Right atrium auricular region (tissue), 2 donors: ENCODE results near the gene SND1. TPM values are rescaled to one million over a fixed set of nuclear protein-coding genes. Genes with fewer than 3 reads are reported as not detected.
"Not testable (repeated sequence)": the region's sequence is repeated elsewhere in the genome, so short reads cannot be mapped to it uniquely, and the experiment has no call there.

Experiments used
- DNase-seq: peaks from one replicate; pipeline ENCODE4 v3.0.0-alpha.2; 2019; ENCODE audit warnings: low spot score
- H3K27ac ChIP-seq, 2 donors: fragments of 200-600 bp; sonication (generic); 1 replicate in 1 of 2; 2 replicates in 1 of 2; pipeline ENCODE4 v1.5.1; 2016 to 2019
- H3K27me3 ChIP-seq, 2 donors: fragments of 200-600 bp; sonication (generic); one replicate each; pipeline versions ENCODE4 v1.5.1 to v1.6.0; 2017 to 2019
- H3K36me3 ChIP-seq: fragments of 200-600 bp; sonication (generic); one replicate; pipeline ENCODE4 v1.5.1; 2016
- H3K4me1 ChIP-seq, 2 donors: fragments of 200-600 bp; sonication (generic); one replicate each; pipeline versions ENCODE4 v1.5.1 to v1.6.0; 2017 to 2019
- H3K4me3 ChIP-seq, 2 donors: fragments of 200-600 bp; sonication (generic); 1 replicate in 1 of 2; 2 replicates in 1 of 2; pipeline ENCODE4 v1.5.1; 2017 to 2019; ENCODE audit warnings: mild to moderate bottlenecking in 1 of 2, moderate library complexity in 1 of 2
- H3K9me3 ChIP-seq, 2 donors: fragments of 200-600 bp; sonication (generic); one replicate each; pipeline ENCODE4 v1.5.1; 2019
- total RNA-seq, 2 donors: library from RNA; depleted of rRNA; stranded (reverse); fragments of >200 nt; gene quantifications; one replicate each; pipeline ENCODE4 v1.1.0, GENCODE V29; 2016
- TF ChIP-seq, protein P1 (sequence below), 2 donors: fragments of 200-600 bp; sonication (generic); IDR thresholded peaks; one replicate each; pipeline ENCODE4 v1.5.1; 2019; ENCODE audit warnings: antibody characterized with exemption in 2 of 2

Gene SND1
- total RNA-seq, 2 donors from 2014 or later, result 69.4 to 77.6 TPM

DNA sequence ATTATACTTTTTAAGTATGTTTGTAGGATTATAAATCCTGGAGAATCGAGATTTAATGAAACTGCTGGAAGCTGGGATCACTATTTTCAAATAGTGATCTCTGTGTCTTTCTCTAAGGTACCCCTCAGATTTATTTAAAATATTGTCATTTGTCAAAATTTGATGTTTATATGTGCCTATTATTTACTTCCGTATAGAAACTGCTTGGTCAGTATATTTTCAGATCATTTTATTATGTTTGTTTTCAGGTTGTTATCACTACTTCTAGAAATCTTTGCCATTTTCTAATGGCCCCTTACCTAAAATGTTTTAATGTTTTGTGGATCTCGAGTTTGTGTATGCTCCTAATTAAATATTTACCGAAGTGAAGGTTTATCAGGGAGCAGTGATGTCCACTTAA, 183.7 kb downstream of the SND1 start:
- Histone ChIP-seq H3K9me3 (no peaks in the 10 kb centered on the region), H3K36me3 (no peaks in the 10 kb centered on the region), H3K4me1 (peaks cover 0 to 12% of the 10 kb centered on the region in 2 donors), H3K4me3 (no peak overlapping the region), H3K27ac (no peak overlapping the region), H3K27me3 (no peaks in the 10 kb centered on the region)
- TF ChIP-seq, protein P1, sequence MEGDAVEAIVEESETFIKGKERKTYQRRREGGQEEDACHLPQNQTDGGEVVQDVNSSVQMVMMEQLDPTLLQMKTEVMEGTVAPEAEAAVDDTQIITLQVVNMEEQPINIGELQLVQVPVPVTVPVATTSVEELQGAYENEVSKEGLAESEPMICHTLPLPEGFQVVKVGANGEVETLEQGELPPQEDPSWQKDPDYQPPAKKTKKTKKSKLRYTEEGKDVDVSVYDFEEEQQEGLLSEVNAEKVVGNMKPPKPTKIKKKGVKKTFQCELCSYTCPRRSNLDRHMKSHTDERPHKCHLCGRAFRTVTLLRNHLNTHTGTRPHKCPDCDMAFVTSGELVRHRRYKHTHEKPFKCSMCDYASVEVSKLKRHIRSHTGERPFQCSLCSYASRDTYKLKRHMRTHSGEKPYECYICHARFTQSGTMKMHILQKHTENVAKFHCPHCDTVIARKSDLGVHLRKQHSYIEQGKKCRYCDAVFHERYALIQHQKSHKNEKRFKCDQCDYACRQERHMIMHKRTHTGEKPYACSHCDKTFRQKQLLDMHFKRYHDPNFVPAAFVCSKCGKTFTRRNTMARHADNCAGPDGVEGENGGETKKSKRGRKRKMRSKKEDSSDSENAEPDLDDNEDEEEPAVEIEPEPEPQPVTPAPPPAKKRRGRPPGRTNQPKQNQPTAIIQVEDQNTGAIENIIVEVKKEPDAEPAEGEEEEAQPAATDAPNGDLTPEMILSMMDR (IDR thresholded peaks at IDR 0.05), result no peak
- no peak for DNase-seq

DNA sequence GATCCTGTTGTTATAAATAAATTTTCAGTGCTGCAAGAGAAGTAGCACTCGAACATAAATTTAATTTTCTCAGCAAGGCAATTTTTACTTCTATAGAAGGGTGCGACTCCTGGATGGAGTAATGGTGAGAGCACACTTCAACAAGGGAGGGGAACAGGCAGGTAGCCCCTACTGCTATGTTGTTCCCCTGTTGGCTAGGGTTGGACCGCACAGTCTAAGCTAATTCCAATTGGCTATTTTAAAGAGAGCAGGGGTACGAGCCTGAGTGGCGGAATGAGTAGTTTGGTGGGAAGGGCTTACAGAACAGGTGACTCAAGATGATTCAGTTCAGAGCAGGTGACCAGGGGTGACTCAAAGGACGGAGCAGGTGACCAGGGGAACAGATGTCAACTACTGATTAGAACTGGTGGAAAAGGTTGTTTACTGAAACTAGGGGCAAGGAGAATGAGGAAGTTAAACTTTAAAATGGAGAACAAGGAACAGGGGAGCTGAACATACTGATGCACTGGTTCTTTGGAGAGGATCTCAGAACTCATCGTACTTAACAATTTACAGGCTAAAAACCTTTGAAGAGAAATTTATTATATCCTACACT, 185.9 kb downstream of the SND1 start:
- not testable (repeated sequence) for H3K9me3 ChIP-seq, H3K27ac ChIP-seq, H3K36me3 ChIP-seq, H3K4me3 ChIP-seq, DNase-seq, H3K27me3 ChIP-seq
- H3K4me1 ChIP-seq, result peaks cover 0 to 10% of the 10 kb centered on the region in 2 donors

DNA sequence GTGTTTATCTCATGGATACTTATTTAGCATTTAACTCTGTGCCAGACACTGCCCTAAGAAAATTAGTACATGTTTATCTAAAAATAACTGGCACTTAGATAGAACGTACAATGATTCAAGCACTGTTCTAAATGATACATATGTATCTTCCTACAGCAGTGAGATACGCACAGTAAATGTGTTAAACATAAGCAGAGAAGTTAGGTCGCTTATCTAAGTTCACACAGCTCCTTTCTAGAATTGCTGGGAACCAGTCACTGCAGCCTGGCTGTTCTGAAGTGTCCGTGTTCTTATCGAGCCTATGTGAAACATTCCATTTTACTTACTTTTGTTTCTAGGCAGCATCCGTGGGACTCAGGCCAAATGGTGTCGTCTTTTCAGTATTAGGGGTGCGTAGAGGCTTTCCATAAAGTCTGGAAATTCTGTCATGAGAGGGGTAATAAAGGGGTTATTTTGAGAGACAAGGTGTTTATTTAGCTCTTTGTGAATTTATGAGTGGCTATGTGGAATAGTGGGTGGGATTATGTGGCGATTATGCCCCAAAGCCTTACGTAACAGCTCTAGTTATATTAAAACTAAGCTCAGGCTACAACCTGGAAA, 186.9 kb downstream of the SND1 start:
- Histone ChIP-seq H3K27me3 (no peaks in the 10 kb centered on the region), H3K4me3 (no peak overlapping the region), H3K27ac (no peak overlapping the region), H3K4me1 (peaks cover 0 to 14% of the 10 kb centered on the region in 2 donors), H3K36me3 (no peaks in the 10 kb centered on the region), H3K9me3 (no peaks in the 10 kb centered on the region)
- TF ChIP-seq, protein P1 (IDR thresholded peaks at IDR 0.05), result no peak
- DNase-seq, result no peak

DNA sequence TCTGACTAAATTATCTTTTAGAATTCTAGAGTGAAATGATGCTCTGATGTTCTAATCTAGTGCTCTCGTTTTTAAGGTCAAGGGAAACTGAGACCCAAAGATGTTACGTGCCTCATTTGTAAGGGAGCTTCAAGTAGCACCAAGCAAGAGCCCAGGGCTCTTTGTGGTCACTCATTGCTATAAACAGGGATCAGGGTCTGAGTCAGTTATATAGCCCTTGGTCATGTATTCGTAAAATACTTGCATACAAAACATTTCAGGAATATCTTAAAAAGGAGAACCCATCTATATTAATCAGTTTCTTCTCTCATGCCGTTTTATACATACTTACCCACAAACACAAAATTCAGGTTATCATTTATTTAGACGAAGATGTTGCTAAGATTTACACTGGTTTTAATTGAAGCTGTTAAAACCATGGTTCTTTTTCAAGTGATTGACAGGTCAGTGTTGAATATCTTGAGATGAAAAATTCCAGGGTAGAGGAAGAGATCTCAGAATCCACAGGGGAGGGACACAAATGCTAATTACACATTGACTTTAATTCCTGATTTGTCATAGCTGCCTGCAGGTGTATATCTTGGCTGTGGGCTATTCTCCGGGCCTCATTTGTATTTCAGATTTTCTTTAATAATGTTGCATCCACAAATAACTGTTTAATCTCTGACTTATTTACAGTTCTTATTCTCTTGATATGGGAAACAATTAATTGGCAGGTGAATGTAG, 188.4 kb downstream of the SND1 start:
- Histone ChIP-seq H3K27ac (no peak overlapping the region), H3K4me1 (peaks cover 0 to 29% of the 10 kb centered on the region in 2 donors), H3K4me3 (no peak overlapping the region), H3K9me3 (no peaks in the 10 kb centered on the region), H3K27me3 (no peaks in the 10 kb centered on the region), H3K36me3 (no peaks in the 10 kb centered on the region)
- TF ChIP-seq, protein P1 (IDR thresholded peaks at IDR 0.05), result no peak
- DNase-seq, result no peak

DNA sequence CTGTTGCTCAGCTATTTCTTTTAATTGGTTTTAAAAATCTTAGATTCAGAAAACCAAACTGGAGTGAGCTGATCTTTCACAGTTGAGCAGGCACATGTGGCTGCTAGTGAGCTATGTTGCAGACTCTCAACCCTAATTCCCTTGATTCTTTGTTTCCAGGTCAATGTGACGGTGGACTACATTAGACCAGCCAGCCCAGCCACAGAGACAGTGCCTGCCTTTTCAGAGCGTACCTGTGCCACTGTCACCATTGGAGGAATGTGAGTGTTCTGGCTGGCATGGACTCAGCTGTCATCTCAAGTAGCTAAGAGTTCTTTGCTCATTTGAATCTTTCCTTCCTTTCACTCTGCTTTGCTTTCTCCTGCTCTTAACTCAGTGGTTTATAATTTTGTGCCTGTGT, 192.2 kb downstream of the SND1 start:
- no peaks in the 10 kb centered on the region for H3K9me3 ChIP-seq
- no peak overlapping the region for H3K4me3 ChIP-seq
- H3K27me3 ChIP-seq, result no peaks in the 10 kb centered on the region
- TF ChIP-seq, protein P1 (IDR thresholded peaks at IDR 0.05), result no peak
- no peak for DNase-seq
- peak overlapping the region in 1 of 2 donors; percentile 49 for H3K27ac ChIP-seq
- H3K4me1 ChIP-seq, result peaks cover 0 to 36% of the 10 kb centered on the region in 2 donors
- H3K36me3 ChIP-seq, result no peaks in the 10 kb centered on the region

DNA sequence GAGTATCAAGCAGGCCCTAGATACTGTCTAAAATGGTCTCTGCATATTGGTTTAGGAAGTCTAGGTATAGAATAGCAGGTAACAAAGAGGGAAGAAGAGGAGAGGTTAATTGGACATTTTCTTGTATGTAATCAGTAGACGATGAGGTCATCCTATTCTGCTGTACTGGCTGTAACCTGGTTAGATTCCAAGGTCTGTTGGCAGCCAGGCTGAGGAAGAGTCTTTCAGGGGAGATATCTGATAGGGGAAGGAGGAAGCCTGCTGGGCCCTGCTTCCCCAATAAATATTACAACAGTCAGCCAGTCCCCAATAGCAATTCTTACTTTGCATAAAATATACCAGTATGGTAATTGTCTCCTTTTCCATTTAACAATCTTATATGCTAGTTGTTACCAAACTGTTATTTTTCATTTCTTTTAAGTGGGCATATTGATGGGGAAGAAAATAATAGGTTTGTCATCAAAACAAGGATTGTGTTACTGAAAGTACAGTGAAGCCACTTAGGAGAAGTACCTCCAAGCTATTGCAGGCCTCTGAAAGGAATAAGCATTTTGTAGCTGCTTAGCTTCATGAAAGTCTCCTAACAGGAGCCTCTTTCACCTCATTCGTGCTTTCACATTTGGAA, 192.8 kb downstream of the SND1 start:
- no peak overlapping the region for H3K4me3 ChIP-seq
- peak overlapping the region in 1 of 2 donors; percentile 49 for H3K27ac ChIP-seq
- TF ChIP-seq, protein P1 (IDR thresholded peaks at IDR 0.05), result no peak
- no peak for DNase-seq
- H3K4me1 ChIP-seq, result peaks cover 0 to 35% of the 10 kb centered on the region in 2 donors
- H3K27me3 ChIP-seq, result no peaks in the 10 kb centered on the region
- H3K9me3 ChIP-seq, result no peaks in the 10 kb centered on the region
- no peaks in the 10 kb centered on the region for H3K36me3 ChIP-seq
